ENCODE measurements around the gene CCSAP.

DNA sequence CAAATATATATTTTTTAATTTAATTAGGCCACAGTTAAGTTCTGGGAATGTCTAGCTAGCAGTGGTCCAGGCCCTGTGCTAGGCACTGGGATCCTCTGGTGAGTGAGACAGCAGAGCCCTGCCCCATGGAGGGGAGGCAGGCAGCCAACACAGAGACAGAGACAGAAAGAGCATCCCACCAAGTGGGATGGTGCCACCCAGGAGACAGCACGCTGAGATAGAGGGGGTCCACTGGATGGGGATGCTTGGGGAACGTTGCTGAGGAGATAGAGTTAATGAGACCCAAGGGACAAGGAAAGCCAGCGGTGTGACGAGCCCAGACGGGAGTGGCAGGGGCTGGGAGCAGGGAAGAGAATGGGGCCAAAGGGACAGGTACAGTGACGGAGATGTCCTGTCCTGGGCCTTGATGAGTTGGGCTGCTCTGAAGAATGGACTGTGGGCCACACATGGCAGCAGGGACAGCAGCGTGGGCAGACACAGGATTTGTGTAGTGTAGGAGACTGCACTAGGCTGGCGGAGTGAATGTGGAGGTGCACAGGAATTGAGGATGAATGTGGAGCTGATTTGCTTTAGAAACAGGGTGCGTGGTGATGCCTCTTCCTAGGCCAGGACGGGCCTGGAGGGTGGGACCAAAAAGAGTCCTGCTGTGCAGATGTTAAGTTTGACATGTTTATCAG is 49.2 kb downstream of the CCSAP start:
- TF ChIP-seq, protein P1, sequence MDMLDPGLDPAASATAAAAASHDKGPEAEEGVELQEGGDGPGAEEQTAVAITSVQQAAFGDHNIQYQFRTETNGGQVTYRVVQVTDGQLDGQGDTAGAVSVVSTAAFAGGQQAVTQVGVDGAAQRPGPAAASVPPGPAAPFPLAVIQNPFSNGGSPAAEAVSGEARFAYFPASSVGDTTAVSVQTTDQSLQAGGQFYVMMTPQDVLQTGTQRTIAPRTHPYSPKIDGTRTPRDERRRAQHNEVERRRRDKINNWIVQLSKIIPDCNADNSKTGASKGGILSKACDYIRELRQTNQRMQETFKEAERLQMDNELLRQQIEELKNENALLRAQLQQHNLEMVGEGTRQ (IDR thresholded peaks at IDR 0.05; ENCODE audit: low read depth, low read length): no peak
- TF ChIP-seq, protein P2, sequence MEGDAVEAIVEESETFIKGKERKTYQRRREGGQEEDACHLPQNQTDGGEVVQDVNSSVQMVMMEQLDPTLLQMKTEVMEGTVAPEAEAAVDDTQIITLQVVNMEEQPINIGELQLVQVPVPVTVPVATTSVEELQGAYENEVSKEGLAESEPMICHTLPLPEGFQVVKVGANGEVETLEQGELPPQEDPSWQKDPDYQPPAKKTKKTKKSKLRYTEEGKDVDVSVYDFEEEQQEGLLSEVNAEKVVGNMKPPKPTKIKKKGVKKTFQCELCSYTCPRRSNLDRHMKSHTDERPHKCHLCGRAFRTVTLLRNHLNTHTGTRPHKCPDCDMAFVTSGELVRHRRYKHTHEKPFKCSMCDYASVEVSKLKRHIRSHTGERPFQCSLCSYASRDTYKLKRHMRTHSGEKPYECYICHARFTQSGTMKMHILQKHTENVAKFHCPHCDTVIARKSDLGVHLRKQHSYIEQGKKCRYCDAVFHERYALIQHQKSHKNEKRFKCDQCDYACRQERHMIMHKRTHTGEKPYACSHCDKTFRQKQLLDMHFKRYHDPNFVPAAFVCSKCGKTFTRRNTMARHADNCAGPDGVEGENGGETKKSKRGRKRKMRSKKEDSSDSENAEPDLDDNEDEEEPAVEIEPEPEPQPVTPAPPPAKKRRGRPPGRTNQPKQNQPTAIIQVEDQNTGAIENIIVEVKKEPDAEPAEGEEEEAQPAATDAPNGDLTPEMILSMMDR (conservative IDR thresholded peaks at IDR 0.05; ENCODE audit: low read depth, low read length): no peak
- TF ChIP-seq NFE2L2 (IDR thresholded peaks at IDR 0.05; ENCODE audit: low read depth, low read length): no peak
- TF ChIP-seq BHLHE40 (IDR thresholded peaks at IDR 0.05; ENCODE audit: low read depth, low read length): no peak
- no peak for TF ChIP-seq RCOR1 (IDR thresholded peaks at IDR 0.05; ENCODE audit: insufficient replicate concordance, low read length)
- TF ChIP-seq POLR2A (IDR thresholded peaks at IDR 0.05; ENCODE audit: low read depth, low read length): no peak
- TF ChIP-seq MXI1 (IDR thresholded peaks at IDR 0.05; ENCODE audit: borderline replicate concordance, low read depth, low read length): no peak
- TF ChIP-seq, protein P3, sequence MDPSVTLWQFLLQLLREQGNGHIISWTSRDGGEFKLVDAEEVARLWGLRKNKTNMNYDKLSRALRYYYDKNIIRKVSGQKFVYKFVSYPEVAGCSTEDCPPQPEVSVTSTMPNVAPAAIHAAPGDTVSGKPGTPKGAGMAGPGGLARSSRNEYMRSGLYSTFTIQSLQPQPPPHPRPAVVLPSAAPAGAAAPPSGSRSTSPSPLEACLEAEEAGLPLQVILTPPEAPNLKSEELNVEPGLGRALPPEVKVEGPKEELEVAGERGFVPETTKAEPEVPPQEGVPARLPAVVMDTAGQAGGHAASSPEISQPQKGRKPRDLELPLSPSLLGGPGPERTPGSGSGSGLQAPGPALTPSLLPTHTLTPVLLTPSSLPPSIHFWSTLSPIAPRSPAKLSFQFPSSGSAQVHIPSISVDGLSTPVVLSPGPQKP (IDR thresholded peaks at IDR 0.05; ENCODE audit: borderline replicate concordance, low read depth, low read length): no peak
- TF ChIP-seq RFX5 (IDR thresholded peaks at IDR 0.05; ENCODE audit: low read depth, low read length): no peak

Data from IMR-90 (cell line).